HUES64 (cell line): ENCODE measurements around the gene NECAB3.

ENCODE experiments used
- H3K27ac ChIP-seq: 2 replicates; pipeline ENCODE4 v1.7.0; 2013; ENCODE audit warnings: low read depth, low read length, inconsistent platforms
- H3K27me3 ChIP-seq: 2 replicates; pipeline ENCODE4 v1.6.1; 2013; ENCODE audit warnings: mild to moderate bottlenecking, low read length; ENCODE audit not compliant: insufficient read depth
- H3K36me3 ChIP-seq: 2 replicates; pipeline ENCODE4 v1.6.1; 2013; ENCODE audit warnings: mild to moderate bottlenecking, low read length; ENCODE audit not compliant: insufficient read depth
- H3K4me1 ChIP-seq: 2 replicates; pipeline ENCODE4 v1.6.1; 2013; ENCODE audit warnings: mild to moderate bottlenecking, low read length, moderate library complexity; ENCODE audit not compliant: insufficient read depth
- H3K4me3 ChIP-seq: 2 replicates; pipeline ENCODE4 v1.5.1; 2013; ENCODE audit warnings: mild to moderate bottlenecking, low read length, moderate library complexity
- H3K9ac ChIP-seq: 2 replicates; pipeline ENCODE4 v1.6.1; 2013; ENCODE audit warnings: mild to moderate bottlenecking, low read depth, low read length
- H3K9me3 ChIP-seq: 2 replicates; pipeline ENCODE4 v1.6.1; 2013; ENCODE audit warnings: low read depth, low read length; ENCODE audit not compliant: insufficient read depth
- WGBS: fragments of 150-250, 120-280 bp; methylation state at CpG from one replicate; pipeline ENCODE4 v1.1.7; 2013; ENCODE audit warnings: missing lambda C conversion rate; 5-methylcytosine and 5-hydroxymethylcytosine counted together

Gene NECAB3

GRCh38 chr20:33694639-33695012, 20.4 kb upstream of the NECAB3 start:
- Histone ChIP-seq H3K9me3 (0 out of 2 replicates have a peak, but pooled peaks cover 3% of the 10 kb centered on the region), H3K9ac (no peak overlapping the region), H3K27ac (no peak overlapping the region), H3K27me3 (peaks cover 6% of the 10 kb centered on the region), H3K4me3 (no peak overlapping the region), H3K4me1 (peaks cover 23% of the 10 kb centered on the region), H3K36me3 (no peaks in the 10 kb centered on the region)
- WGBS: 76% methylated on average over 6 of the region's 6 CpGs

- WGBS: 78% methylated on average over 17 of the region's 17 CpGs
- peaks cover 12% of the 10 kb centered on the region for H3K27me3 ChIP-seq
- H3K4me1 ChIP-seq: peaks cover 23% of the 10 kb centered on the region
- H3K27ac ChIP-seq: no peak overlapping the region
- no peak overlapping the region for H3K4me3 ChIP-seq
- H3K9me3 ChIP-seq: 0 out of 2 replicates have a peak, but pooled peaks cover 3% of the 10 kb centered on the region
- no peak overlapping the region for H3K9ac ChIP-seq
- H3K36me3 ChIP-seq: no peaks in the 10 kb centered on the region
Measured at GRCh38 chr20:33693741-33694638, 19.8 kb upstream of the NECAB3 start.

DNA sequence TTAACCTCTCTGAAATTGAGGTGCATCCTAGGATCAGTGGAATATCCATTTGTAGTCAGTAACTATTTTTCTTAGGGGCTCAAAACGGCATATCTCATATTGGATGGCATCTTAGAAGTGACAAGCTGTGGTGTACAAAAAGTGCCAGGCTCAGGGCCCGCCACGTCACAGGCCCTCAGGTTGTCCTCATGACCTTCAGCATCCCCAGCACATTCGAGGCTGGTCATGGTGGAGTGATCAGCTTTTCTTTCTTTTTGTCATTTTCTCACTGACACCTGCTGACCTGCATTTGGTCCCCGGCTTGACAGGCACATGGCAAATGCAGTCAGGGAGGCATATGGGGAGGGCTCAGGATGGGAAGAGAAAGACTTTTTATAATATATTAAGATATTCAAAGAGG, 19.1 kb upstream of the NECAB3 start:
- Histone ChIP-seq H3K4me1 (peaks cover 23% of the 10 kb centered on the region), H3K9ac (no peak overlapping the region), H3K9me3 (0 out of 2 replicates have a peak, but pooled peaks cover 3% of the 10 kb centered on the region), H3K27me3 (peaks cover 19% of the 10 kb centered on the region), H3K4me3 (no peak overlapping the region), H3K36me3 (no peaks in the 10 kb centered on the region), H3K27ac (no peak overlapping the region)
- 82% methylated on average over 4 of the region's 5 CpGs for WGBS

DNA sequence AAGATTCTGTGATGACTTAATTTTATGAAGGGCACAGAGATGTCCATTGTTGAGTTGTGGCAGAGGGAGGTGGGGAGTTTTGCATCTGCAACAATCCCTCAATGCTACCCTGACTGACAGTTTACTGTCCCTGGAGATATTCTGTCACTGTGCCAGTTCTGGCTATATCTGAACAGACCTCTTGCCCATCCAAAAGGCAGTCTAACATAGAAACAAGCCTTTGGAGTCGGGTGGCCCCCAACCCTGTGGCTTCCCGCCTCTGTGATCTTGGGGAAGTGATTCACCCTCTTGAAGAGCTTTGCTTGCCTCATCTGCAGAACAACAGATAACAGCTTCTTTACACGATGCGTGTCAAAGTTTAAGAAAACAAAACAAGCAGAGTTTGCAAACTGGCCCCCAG, 15.7 kb upstream of the NECAB3 start:
- whole genome bisulfite sequencing: 30% methylated on average over 4 of the region's 4 CpGs

GRCh38 chr20:33689493-33689892, 15.3 kb upstream of the NECAB3 start:
- WGBS: 100% methylated on average over 1 of the region's 1 CpG
- Histone ChIP-seq H3K9me3 (no peaks in the 10 kb centered on the region), H3K36me3 (no peaks in the 10 kb centered on the region), H3K9ac (no peak overlapping the region), H3K27me3 (peaks cover 23% of the 10 kb centered on the region), H3K27ac (no peak overlapping the region), H3K4me3 (no peak overlapping the region), H3K4me1 (peaks cover 26% of the 10 kb centered on the region)

More for the DNA sequence above, 15.7 kb upstream of the NECAB3 start:
- peaks cover 28% of the 10 kb centered on the region for H3K4me1 ChIP-seq
- peaks cover 23% of the 10 kb centered on the region for H3K27me3 ChIP-seq
- H3K36me3 ChIP-seq: no peaks in the 10 kb centered on the region
- H3K4me3 ChIP-seq: no peak overlapping the region
- H3K9ac ChIP-seq: no peak overlapping the region
- H3K9me3 ChIP-seq: no peaks in the 10 kb centered on the region
- H3K27ac ChIP-seq: no peak overlapping the region

GRCh38 chr20:33688938-33689424, 14.8 kb upstream of the NECAB3 start:
- Histone ChIP-seq H3K9ac (no peak overlapping the region), H3K27ac (no peak overlapping the region)
- 87% methylated on average over 3 of the region's 3 CpGs for WGBS

DNA sequence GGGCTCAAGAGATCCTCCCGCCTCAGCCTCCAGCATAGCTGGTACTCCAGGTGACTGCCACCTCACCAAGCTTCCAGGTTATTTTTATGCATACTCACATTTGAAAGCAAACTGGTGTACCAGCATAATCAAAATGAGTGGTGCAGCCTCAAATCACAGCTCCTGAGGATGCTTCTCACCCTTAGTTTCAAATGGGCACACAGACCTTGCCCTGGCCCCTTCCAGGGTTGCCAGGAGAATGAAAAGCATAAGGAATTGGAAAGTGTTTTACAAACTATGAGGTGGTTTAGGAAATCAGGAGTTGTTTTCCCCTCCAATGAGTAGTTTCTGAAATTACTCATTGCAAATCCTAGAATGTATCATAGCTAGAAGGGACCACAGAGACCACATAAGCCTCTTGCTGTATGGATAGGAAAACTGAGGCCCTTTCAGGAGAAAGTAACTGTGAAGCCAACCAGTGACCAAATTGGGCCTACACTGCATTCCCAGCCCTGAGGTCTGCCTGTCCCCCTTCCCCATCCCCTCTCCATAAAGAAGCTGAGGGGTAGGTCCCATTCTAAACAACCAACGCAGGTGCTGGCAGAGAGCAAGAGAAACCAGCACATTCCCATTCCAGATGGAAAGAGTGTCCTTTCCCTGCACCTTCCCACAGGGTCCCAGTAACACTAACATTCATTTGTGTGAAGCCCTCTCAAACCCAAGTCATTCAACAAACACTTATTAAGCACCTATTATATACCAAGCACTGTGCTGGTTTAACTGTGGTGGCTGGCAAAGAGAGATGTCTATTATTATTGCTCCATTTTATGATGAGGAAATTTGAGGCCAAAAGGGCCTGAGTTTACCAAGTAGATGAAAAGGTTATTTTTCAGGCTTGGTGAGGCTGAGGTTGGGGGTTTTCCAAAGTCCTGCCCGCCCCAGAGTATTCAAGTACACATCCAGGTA, 14.0 kb upstream of the NECAB3 start:
- WGBS: 93% methylated on average over 3 of the region's 3 CpGs
- Histone ChIP-seq H3K27me3 (peaks cover 23% of the 10 kb centered on the region), H3K36me3 (no peaks in the 10 kb centered on the region), H3K4me1 (peaks cover 17% of the 10 kb centered on the region), H3K4me3 (no peak overlapping the region), H3K9me3 (no peaks in the 10 kb centered on the region), H3K27ac (no peak overlapping the region), H3K9ac (no peak overlapping the region)

More at GRCh38 chr20:33688938-33689424, 14.8 kb upstream of the NECAB3 start:
- no peak overlapping the region for H3K4me3 ChIP-seq
- no peaks in the 10 kb centered on the region for H3K36me3 ChIP-seq
- peaks cover 20% of the 10 kb centered on the region for H3K4me1 ChIP-seq
- H3K27me3 ChIP-seq: peaks cover 23% of the 10 kb centered on the region
- no peaks in the 10 kb centered on the region for H3K9me3 ChIP-seq

- Histone ChIP-seq H3K9ac (no peak overlapping the region), H3K4me3 (no peak overlapping the region), H3K4me1 (peaks cover 15% of the 10 kb centered on the region; the same call in 1 of the 2 replicates), H3K27me3 (peaks cover 23% of the 10 kb centered on the region), H3K9me3 (no peaks in the 10 kb centered on the region), H3K27ac (no peak overlapping the region), H3K36me3 (no peaks in the 10 kb centered on the region)
- 88% methylated on average over 8 of the region's 8 CpGs for WGBS
Measured at GRCh38 chr20:33687370-33687915, 13.2 kb upstream of the NECAB3 start.

DNA sequence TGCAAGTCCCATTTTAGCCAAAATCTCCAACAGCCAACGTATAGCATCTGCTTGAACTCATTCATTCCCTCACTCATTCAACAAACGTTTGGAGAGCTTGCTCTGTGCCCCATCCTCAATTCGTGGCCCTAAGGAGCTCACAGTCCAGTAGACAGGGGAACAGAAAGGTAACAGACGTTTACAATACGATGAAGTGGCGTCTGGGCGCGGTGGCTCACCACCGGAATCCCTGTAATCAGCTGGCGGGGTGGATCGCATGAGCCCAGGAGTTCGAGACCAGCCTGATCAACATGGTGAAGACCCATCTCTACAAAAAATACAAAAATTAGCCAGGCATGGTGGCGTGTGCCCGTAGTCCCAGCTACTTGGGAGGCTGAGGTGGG, 12.7 kb upstream of the NECAB3 start:
- Histone ChIP-seq H3K9ac (peak overlapping the region; percentile 2; the same call in 1 of the 2 replicates), H3K36me3 (no peaks in the 10 kb centered on the region), H3K4me3 (peak overlapping the region; percentile 42), H3K27me3 (peaks cover 23% of the 10 kb centered on the region), H3K27ac (no peak overlapping the region), H3K9me3 (no peaks in the 10 kb centered on the region), H3K4me1 (peaks cover 15% of the 10 kb centered on the region; the same call in 1 of the 2 replicates)
- WGBS: 86% methylated on average over 14 of the region's 14 CpGs

DNA sequence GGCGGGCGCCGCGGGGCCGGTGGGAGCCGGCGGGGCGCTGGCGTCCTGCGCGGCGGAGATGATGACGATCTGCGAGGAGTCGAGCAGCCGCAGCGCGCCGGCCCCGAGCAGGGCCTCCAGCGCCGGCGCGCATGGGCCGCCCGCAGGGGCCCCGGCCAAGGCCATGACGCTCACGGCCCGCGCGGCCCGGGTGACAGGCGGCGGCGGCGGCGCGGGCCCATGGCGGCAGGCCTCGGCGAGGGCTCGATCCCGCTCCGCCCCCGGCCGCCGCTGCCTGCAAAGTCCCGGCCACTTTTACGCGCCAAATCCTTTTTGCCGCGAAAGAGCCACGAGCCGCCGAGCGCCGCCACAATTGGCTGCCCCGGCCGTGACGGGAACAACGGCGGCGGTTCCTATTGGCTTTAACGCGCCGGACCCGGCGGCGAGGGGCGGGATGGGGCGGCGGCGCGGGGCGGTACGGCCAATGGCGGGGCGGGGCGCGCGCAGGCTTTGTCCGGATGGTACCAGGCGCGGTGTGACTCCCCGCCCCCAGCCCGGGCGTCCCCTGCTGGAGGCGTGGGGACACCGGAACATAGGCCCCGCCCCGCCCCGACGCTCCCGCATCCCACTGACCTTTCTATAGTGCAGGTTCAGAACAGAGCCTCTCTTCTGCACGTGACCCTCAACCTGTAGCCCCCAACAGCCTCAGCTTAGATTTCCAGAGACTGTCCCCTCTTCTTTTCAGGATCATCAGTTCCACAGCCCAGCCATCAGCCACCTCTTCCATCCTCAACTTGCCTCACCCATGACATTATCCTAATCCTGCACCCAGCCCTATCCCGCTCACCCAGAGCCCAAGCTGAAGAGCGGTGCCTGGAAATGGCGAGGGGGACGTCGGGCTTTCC, 12.1 kb upstream of the NECAB3 start, which contains the start of gene E2F1:
E2F1 (minus strand) TSS at position 286 of the 884 bp plus-strand sequence; CDS start at position 165, 121 bp downstream.
- peaks cover 15% of the 10 kb centered on the region; the same call in 1 of the 2 replicates for H3K4me1 ChIP-seq
- H3K4me3 ChIP-seq: peak within 1 kb of the TSS; percentile 68
- peak within 1 kb of the TSS; percentile 86 for H3K9ac ChIP-seq
- H3K27ac ChIP-seq: peak within 1 kb of the TSS; percentile 20; the same call in 1 of the 2 replicates
- no peaks in the 10 kb centered on the region for H3K36me3 ChIP-seq
- H3K9me3 ChIP-seq: no peaks in the 10 kb centered on the region
- WGBS: 3% methylated on average over 101 of the region's 101 CpGs
- peaks cover 23% of the 10 kb centered on the region for H3K27me3 ChIP-seq
